ENCODE measurements around the gene MYO18B. TPM values are rescaled to one million over a fixed set of nuclear protein-coding genes. Genes with fewer than 3 reads are reported as not detected.

Gene MYO18B
- total and polyA plus RNA-seq, 2 donors (not counting 1 experiment from before 2014, with no cell fraction given): 0.15 TPM; not detected in 1

GRCh38 chr22:25774575-25775026 lies 32.6 kb downstream of the MYO18B start:
- no peak overlapping the region for H3K4me3 ChIP-seq (ENCODE audit: control extremely low read depth in 1 of 5, extremely low read depth in 1 of 5, insufficient read depth in 1 of 5, low read depth in 2 of 5, low read length in 4 of 5)
- H3K79me2 ChIP-seq (ENCODE audit: control insufficient read depth, insufficient read depth, low read length): no peaks in the 10 kb centered on the region
- intact Hi-C loops (cut with micrococcal nuclease): loop anchor here (10.0 kb wide), 1 partner anchor 590 kb away; no protein-coding TSS in a partner anchor
- no peak for TF ChIP-seq EZH2 (IDR thresholded peaks at IDR 0.05; ENCODE audit: borderline replicate concordance, insufficient read depth, low read depth, low read length, poor library complexity, severe bottlenecking)
- TF ChIP-seq CTCF (IDR thresholded peaks at IDR 0.05): no peak
- Mint-ChIP-seq H3K9me3 (ENCODE audit: insufficient read depth) (no peaks in the 10 kb centered on the region), H3K4me3 (no peak overlapping the region), H3K27me3 (peaks cover 8% of the 10 kb centered on the region), H3K4me1 (peaks cover 5% of the 10 kb centered on the region), H3K27ac (no peak overlapping the region)
- 71% methylated on average over 12 of the region's 12 CpGs for WGBS (ENCODE audit: insufficient coverage)
- H3K27me3 ChIP-seq (replicated peaks in 1 of 4; ENCODE audit: control extremely low read depth in 1 of 4, control insufficient read depth in 3 of 4, insufficient read depth in 4 of 4, low read length in 3 of 4): no peaks in the 10 kb centered on the region
- no peaks in the 10 kb centered on the region for H4K20me1 ChIP-seq (ENCODE audit: control insufficient read depth, insufficient read depth, low read length, poor library complexity, severe bottlenecking)
- no peak overlapping the region for H3K4me2 ChIP-seq (replicated peaks; ENCODE audit: low read depth, low read length, poor library complexity, severe bottlenecking)
- POLR2A ChIA-PET: no interaction called here
- no peak overlapping the region for H2AFZ ChIP-seq (ENCODE audit: insufficient read depth, low read depth, low read length, poor library complexity, severe bottlenecking)
- peaks cover 3 to 7% of the 10 kb centered on the region in 2 donors for H3K4me1 ChIP-seq (ENCODE audit: control insufficient read depth in 2 of 2, insufficient read depth in 2 of 2, low read length in 2 of 2)
- H3K9ac ChIP-seq (ENCODE audit: low read length): no peak overlapping the region
- no peaks in the 10 kb centered on the region for H3K9me3 ChIP-seq (ENCODE audit: control extremely low read depth in 1 of 3, control insufficient read depth in 2 of 3, insufficient read depth in 1 of 3, low read length in 2 of 3)
- DNase-seq (no peak), ATAC-seq (ENCODE audit: low read depth) (no peak)
- CTCF ChIA-PET: interaction anchor here (4.7 to 5.3 kb wide), 2 partner anchors 231 to 312 kb away, joined by 79 to 84 read pairs; no protein-coding TSS in a partner anchor
- no peak overlapping the region for H3K27ac ChIP-seq (ENCODE audit: low read length in 2 of 2)
- no peaks in the 10 kb centered on the region for H3K36me3 ChIP-seq (replicated peaks in 1 of 2; ENCODE audit: control extremely low read depth in 1 of 2, control insufficient read depth in 1 of 2, extremely low read depth in 1 of 2, insufficient read depth in 2 of 2, low read length in 1 of 2)

DNA sequence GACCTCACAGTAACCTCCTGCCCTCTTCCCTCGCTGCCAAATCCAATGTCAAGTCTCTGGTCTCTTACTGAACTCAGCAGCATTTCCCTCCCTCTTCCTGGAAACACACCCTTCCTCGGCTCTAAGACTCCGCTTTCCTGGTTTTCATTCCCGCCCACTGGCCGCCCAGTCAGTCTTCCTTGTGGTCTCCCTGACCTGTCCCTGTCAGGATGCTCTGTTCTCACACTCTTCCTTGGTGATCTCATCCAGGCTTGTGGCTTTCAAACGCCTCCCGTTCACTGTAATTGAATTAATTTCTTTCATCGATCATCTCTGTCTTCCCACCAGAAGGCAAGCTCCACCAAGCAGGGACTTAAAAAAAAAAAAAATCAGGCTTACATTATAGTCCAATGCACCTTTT lies 33.5 kb downstream of the MYO18B start:
- no peak for DNase-seq
- Histone ChIP-seq H4K20me1 (ENCODE audit: control insufficient read depth, insufficient read depth, low read length, poor library complexity, severe bottlenecking) (no peaks in the 10 kb centered on the region), H3K79me2 (ENCODE audit: control insufficient read depth, insufficient read depth, low read length) (no peaks in the 10 kb centered on the region), H3K9ac (ENCODE audit: low read length) (no peak overlapping the region), H3K4me1 (ENCODE audit: control insufficient read depth in 2 of 2, insufficient read depth in 2 of 2, low read length in 2 of 2) (peaks cover 3 to 7% of the 10 kb centered on the region in 2 donors), H3K27me3 (replicated peaks in 1 of 4; ENCODE audit: control extremely low read depth in 1 of 4, control insufficient read depth in 3 of 4, insufficient read depth in 4 of 4, low read length in 3 of 4) (no peaks in the 10 kb centered on the region), H3K27ac (ENCODE audit: low read length in 2 of 2) (no peak overlapping the region), H3K4me2 (replicated peaks; ENCODE audit: low read depth, low read length, poor library complexity, severe bottlenecking) (no peak overlapping the region), H3K36me3 (replicated peaks in 1 of 2; ENCODE audit: control extremely low read depth in 1 of 2, control insufficient read depth in 1 of 2, extremely low read depth in 1 of 2, insufficient read depth in 2 of 2, low read length in 1 of 2) (no peaks in the 10 kb centered on the region), H2AFZ (ENCODE audit: insufficient read depth, low read depth, low read length, poor library complexity, severe bottlenecking) (no peak overlapping the region), H3K4me3 (ENCODE audit: control extremely low read depth in 1 of 5, extremely low read depth in 1 of 5, insufficient read depth in 1 of 5, low read depth in 2 of 5, low read length in 4 of 5) (no peak overlapping the region), H3K9me3 (ENCODE audit: control extremely low read depth in 1 of 3, control insufficient read depth in 2 of 3, insufficient read depth in 1 of 3, low read length in 2 of 3) (no peaks in the 10 kb centered on the region)
- H3K27me3 Mint-ChIP-seq: peaks cover 9% of the 10 kb centered on the region
- H3K9me3 Mint-ChIP-seq (ENCODE audit: insufficient read depth): no peaks in the 10 kb centered on the region
- WGBS (ENCODE audit: insufficient coverage): 72% methylated on average over 7 of the region's 8 CpGs
- ChIA-PET POLR2A (no interaction called here), CTCF (interaction anchor here (3.7 kb wide), 2 partner anchors 231 to 313 kb away, joined by 13 to 14 read pairs; no protein-coding TSS in a partner anchor)
- H3K27ac Mint-ChIP-seq: no peak overlapping the region
- H3K4me3 Mint-ChIP-seq: no peak overlapping the region
- ATAC-seq (ENCODE audit: low read depth): no peak
- H3K4me1 Mint-ChIP-seq: peaks cover 5% of the 10 kb centered on the region
- TF ChIP-seq CTCF (IDR thresholded peaks at IDR 0.05) (no peak), EZH2 (IDR thresholded peaks at IDR 0.05; ENCODE audit: borderline replicate concordance, insufficient read depth, low read depth, low read length, poor library complexity, severe bottlenecking) (no peak)
- intact Hi-C loops (cut with micrococcal nuclease): loop anchor here (10.0 kb wide), 1 partner anchor 589 kb away; no protein-coding TSS in a partner anchor
